Measurements from ENCODE around the gene RXRB.

The RXRB gene

GRCh38 chr6:33193619-33194018, 6.8 kb downstream of the RXRB start:
- peaks cover 31% of the 10 kb centered on the region for H3K4me1 ChIP-seq
- no peaks in the 10 kb centered on the region for H3K79me2 ChIP-seq
- H3K9me3 ChIP-seq (ENCODE audit: control insufficient read depth, low read length): no peaks in the 10 kb centered on the region
- no peaks in the 10 kb centered on the region for H3K36me3 ChIP-seq (ENCODE audit: control insufficient read depth, insufficient read depth, low read length)
- H3K27ac ChIP-seq: no peak overlapping the region
- H3K27me3 ChIP-seq (ENCODE audit: control insufficient read depth, insufficient read depth, low read length): no peaks in the 10 kb centered on the region
- no peak overlapping the region for H2AFZ ChIP-seq
- H3K4me2 ChIP-seq (ENCODE audit: low read length): no peak overlapping the region
- TF ChIP-seq CTCF (IDR thresholded peaks at IDR 0.05): no peak
- H3K4me3 ChIP-seq (ENCODE audit: low read depth, low read length): no peak overlapping the region
- H3K9ac ChIP-seq: no peak overlapping the region

GRCh38 chr6:33192671-33193602, 7.5 kb downstream of the RXRB start:
- H2AFZ ChIP-seq: peak overlapping the region; percentile 79
- peak overlapping the region; percentile 39 for H3K4me2 ChIP-seq (ENCODE audit: low read length)
- peaks cover 29% of the 10 kb centered on the region for H3K4me1 ChIP-seq
- H3K27ac ChIP-seq: no peak overlapping the region
- H3K9me3 ChIP-seq (ENCODE audit: control insufficient read depth, low read length): no peaks in the 10 kb centered on the region
- H3K79me2 ChIP-seq: no peaks in the 10 kb centered on the region
- H3K27me3 ChIP-seq (ENCODE audit: control insufficient read depth, insufficient read depth, low read length): no peaks in the 10 kb centered on the region
- no peak overlapping the region for H3K9ac ChIP-seq
- no peaks in the 10 kb centered on the region for H3K36me3 ChIP-seq (ENCODE audit: control insufficient read depth, insufficient read depth, low read length)
- no peak for TF ChIP-seq CTCF (IDR thresholded peaks at IDR 0.05)
- no peak overlapping the region for H3K4me3 ChIP-seq (ENCODE audit: low read depth, low read length)

- Histone ChIP-seq H3K27me3 (ENCODE audit: control insufficient read depth, insufficient read depth, low read length) (no peaks in the 10 kb centered on the region), H3K4me3 (ENCODE audit: low read depth, low read length) (no peak within 1 kb of the TSS)
Observed at GRCh38 chr6:33192105-33192646, 8.3 kb downstream of the RXRB start, which contains the start of gene COL11A2. COL11A2 (minus strand) TSS chr6:33192467; CDS start chr6:33192240, 227 bp downstream.

GRCh38 chr6:33191383-33192104, 8.9 kb downstream of the RXRB start:
- Histone ChIP-seq H3K9ac (no peak overlapping the region), H3K79me2 (no peaks in the 10 kb centered on the region), H3K4me3 (ENCODE audit: low read depth, low read length) (no peak overlapping the region), H2AFZ (peak overlapping the region; percentile 53), H3K36me3 (ENCODE audit: control insufficient read depth, insufficient read depth, low read length) (no peaks in the 10 kb centered on the region), H3K27ac (peak overlapping the region; percentile 50), H3K4me1 (peaks cover 22% of the 10 kb centered on the region), H3K9me3 (ENCODE audit: control insufficient read depth, low read length) (no peaks in the 10 kb centered on the region), H3K4me2 (ENCODE audit: low read length) (peak overlapping the region; percentile 25), H3K27me3 (ENCODE audit: control insufficient read depth, insufficient read depth, low read length) (no peaks in the 10 kb centered on the region)
- no peak for TF ChIP-seq CTCF (IDR thresholded peaks at IDR 0.05)

More at GRCh38 chr6:33192105-33192646, 8.3 kb downstream of the RXRB start, which contains the start of gene COL11A2:
- no peak for TF ChIP-seq CTCF (IDR thresholded peaks at IDR 0.05)
- Histone ChIP-seq H3K4me2 (ENCODE audit: low read length) (peak within 1 kb of the TSS; percentile 39), H3K4me1 (peaks cover 23% of the 10 kb centered on the region), H3K36me3 (ENCODE audit: control insufficient read depth, insufficient read depth, low read length) (no peaks in the 10 kb centered on the region), H3K9ac (no peak within 1 kb of the TSS), H2AFZ (peak within 1 kb of the TSS; percentile 79), H3K9me3 (ENCODE audit: control insufficient read depth, low read length) (no peaks in the 10 kb centered on the region), H3K79me2 (no peaks in the 10 kb centered on the region), H3K27ac (peak within 1 kb of the TSS; percentile 50)

Measured in parathyroid adenoma (tissue), 2 donors.